Muscle of leg (tissue), 16 donors: ENCODE results near the gene TCF25. TPM values are rescaled to one million over a fixed set of nuclear protein-coding genes. Genes with fewer than 3 reads are reported as not detected.
A peak's percentile ranks its signal among the peaks of the same experiment; 100 is the strongest.
"Not testable (repeated sequence)": the region's sequence is repeated elsewhere in the genome, so short reads cannot be mapped to it uniquely, and the experiment has no call there.

Experiments
- DNase-seq: peaks from one replicate; pipeline ENCODE4 v3.0.0; 2013
- H3K27ac ChIP-seq: one replicate; pipeline ENCODE4 v1.5.1; 2013; ENCODE audit warnings: mild to moderate bottlenecking, low read length, control low read depth
- H3K27me3 ChIP-seq: one replicate; pipeline ENCODE4 v1.6.1; 2013; ENCODE audit warnings: low read length; ENCODE audit not compliant: control insufficient read depth, insufficient read depth
- H3K36me3 ChIP-seq: one replicate; pipeline ENCODE4 v1.6.1; 2013; ENCODE audit warnings: low read length; ENCODE audit not compliant: control insufficient read depth, insufficient read depth
- H3K4me1 ChIP-seq: one replicate; pipeline ENCODE4 v1.6.1; 2013; ENCODE audit warnings: low read length; ENCODE audit not compliant: control insufficient read depth, insufficient read depth
- H3K4me3 ChIP-seq: one replicate; pipeline ENCODE4 v1.5.1; 2013; ENCODE audit warnings: low read length, control low read depth
- H3K9me3 ChIP-seq: replicated peaks from 2 replicates; pipeline ENCODE4 v1.6.1; 2013; ENCODE audit warnings: low read depth, low read length; ENCODE audit not compliant: control insufficient read depth
- WGBS: methylation state at CpG from one replicate; pipeline ENCODE4 v1.1.5; 2013; ENCODE audit warnings: missing lambda C conversion rate; ENCODE audit not compliant: insufficient coverage; 5-methylcytosine and 5-hydroxymethylcytosine counted together
- long read RNA-seq, 11 donors: transcript quantifications; one replicate each; lab custom pipeline, GENCODE V29; 2026
- polyA plus RNA-seq, 8 donors: library from polyadenylated mRNA; unstranded; fragments of 120-200 nt; gene quantifications; one replicate each; pipeline versions ENCODE4 v1.2.1 to v1.2.3, GENCODE V29; 2013; ENCODE audit warnings: inconsistent platforms in 1 of 8, low replicate concordance in 1 of 8; ENCODE audit not compliant: insufficient read length in 8 of 8, insufficient read depth in 1 of 8
- total RNA-seq: library from RNA; stranded (reverse); fragments of 120-200 nt; gene quantifications from one replicate; pipeline ENCODE4 v1.2.4, GENCODE V29; 2013

Gene TCF25
- total RNA-seq (109 TPM), polyA plus RNA-seq (100 to 1,000 TPM; 104 to 141 (median 123) TPM)
- long read RNA-seq, donor 1, partial matches to known transcripts = 7 of 14 reads
- long read RNA-seq, donor 1, other reads (novel, unspliced or antisense) = 0 of 14 reads
- long read RNA-seq, donor 2 = 0 reads
- long read RNA-seq, donor 3, transcript TCF25-201 (18 exons, 2,233 nt) = major isoform, 17 of 47 reads
- long read RNA-seq, donor 3, partial matches to known transcripts = 26 of 47 reads
- long read RNA-seq, donor 3, other reads (novel, unspliced or antisense) = 0 of 47 reads
- long read RNA-seq, donor 4, transcript TCF25-203 (2 exons, 981 nt) = major isoform, 5 of 20 reads
- long read RNA-seq, donor 4, partial matches to known transcripts = 8 of 20 reads
- long read RNA-seq, donor 4, other reads (novel, unspliced or antisense) = 0 of 20 reads
- long read RNA-seq, donor 5, transcript TCF25-220 (2 exons, 1,535 nt) = minor isoform, 6 of 85 reads
- long read RNA-seq, donor 5, transcript TCF25-201 (18 exons, 2,233 nt) = major isoform, 12 of 85 reads
- long read RNA-seq, donor 5, transcript TCF25-203 (2 exons, 981 nt) = minor isoform, 6 of 85 reads
- long read RNA-seq, donor 5, partial matches to known transcripts = 56 of 85 reads
- long read RNA-seq, donor 5, other reads (novel, unspliced or antisense) = 0 of 85 reads
- long read RNA-seq, donor 6, transcript TCF25-201 (18 exons, 2,233 nt) = major isoform, 17 of 97 reads
- long read RNA-seq, donor 6, partial matches to known transcripts = 69 of 97 reads
- long read RNA-seq, donor 6, other reads (novel, unspliced or antisense) = 0 of 97 reads
- long read RNA-seq, donor 7, transcript TCF25-201 (18 exons, 2,233 nt) = major isoform, 9 of 52 reads
- long read RNA-seq, donor 7, transcript TCF25-203 (2 exons, 981 nt) = minor isoform, 7 of 52 reads
- long read RNA-seq, donor 7, partial matches to known transcripts = 31 of 52 reads
- long read RNA-seq, donor 7, other reads (novel, unspliced or antisense) = 0 of 52 reads
- long read RNA-seq, donor 8, transcript TCF25-203 (2 exons, 981 nt) = major isoform, 5 of 40 reads
- long read RNA-seq, donor 8, partial matches to known transcripts = 29 of 40 reads
- long read RNA-seq, donor 8, other reads (novel, unspliced or antisense) = 0 of 40 reads
- long read RNA-seq, donor 9, transcript TCF25-220 (2 exons, 1,535 nt) = major isoform, 5 of 28 reads
- long read RNA-seq, donor 9, partial matches to known transcripts = 15 of 28 reads
- long read RNA-seq, donor 9, other reads (novel, unspliced or antisense) = 0 of 28 reads
- long read RNA-seq, donor 10, transcript TCF25-203 (2 exons, 981 nt) = major isoform, 8 of 57 reads
- long read RNA-seq, donor 10, partial matches to known transcripts = 42 of 57 reads
- long read RNA-seq, donor 10, other reads (novel, unspliced or antisense) = 0 of 57 reads
- long read RNA-seq, donor 11, transcript TCF25-203 (2 exons, 981 nt) = major isoform, 8 of 34 reads
- long read RNA-seq, donor 11, partial matches to known transcripts = 20 of 34 reads
- long read RNA-seq, donor 11, other reads (novel, unspliced or antisense) = 0 of 34 reads

GRCh38 chr16:89873109-89873971 lies at the start of gene TCF25:
TCF25 (plus strand) TSS chr16:89873592; CDS start chr16:89873668, 76 bp downstream.
- Histone ChIP-seq H3K9me3 (no peaks in the 10 kb centered on the region), H3K36me3 (peaks cover 14% of the 10 kb centered on the region), H3K4me1 (peaks cover 17% of the 10 kb centered on the region), H3K27me3 (no peaks in the 10 kb centered on the region), H3K27ac (peak within 1 kb of the TSS; percentile 100), H3K4me3 (peak within 1 kb of the TSS; percentile 88)
- DNase-seq = peak; percentile 94
- whole genome bisulfite sequencing = under 1% methylated on average over 104 of the region's 104 CpGs

GRCh38 chr16:89823824-89824148 lies 49.6 kb upstream of the TCF25 start:
- WGBS = 94% methylated on average over 3 of the region's 5 CpGs
- H3K27me3 ChIP-seq, DNase-seq, H3K9me3 ChIP-seq, H3K36me3 ChIP-seq, H3K4me1 ChIP-seq, H3K27ac ChIP-seq, H3K4me3 ChIP-seq: not testable (repeated sequence)

GRCh38 chr16:89826531-89827382 lies 46.6 kb upstream of the TCF25 start:
- Histone ChIP-seq H3K36me3 (peaks cover 3% of the 10 kb centered on the region), H3K27me3 (no peaks in the 10 kb centered on the region), H3K27ac (no peak overlapping the region), H3K9me3 (no peaks in the 10 kb centered on the region), H3K4me3 (no peak overlapping the region), H3K4me1 (peaks cover 15% of the 10 kb centered on the region)
- DNase-seq = no peak
- 79% methylated on average over 10 of the region's 26 CpGs for WGBS

GRCh38 chr16:89827383-89828198 lies 45.8 kb upstream of the TCF25 start:
- peak; percentile 57 for DNase-seq
- H3K36me3 ChIP-seq = peaks cover 3% of the 10 kb centered on the region
- no peaks in the 10 kb centered on the region for H3K27me3 ChIP-seq
- H3K27ac ChIP-seq = no peak overlapping the region
- 5% methylated on average over 43 of the region's 43 CpGs for WGBS
- H3K4me3 ChIP-seq = peak overlapping the region; percentile 41
- peaks cover 15% of the 10 kb centered on the region for H3K4me1 ChIP-seq
- no peaks in the 10 kb centered on the region for H3K9me3 ChIP-seq

- Histone ChIP-seq H3K27me3 (no peaks in the 10 kb centered on the region), H3K9me3 (no peaks in the 10 kb centered on the region), H3K4me1 (peaks cover 15% of the 10 kb centered on the region), H3K27ac (no peak within 1 kb of the TSS), H3K4me3 (peak within 1 kb of the TSS; percentile 41), H3K36me3 (no peaks in the 10 kb centered on the region)
- DNase-seq = peak; percentile 90
- under 1% methylated on average over 61 of the region's 98 CpGs for WGBS
Observed at GRCh38 chr16:89828199-89828869, 45.1 kb upstream of the TCF25 start, which contains the start of gene SPIRE2. SPIRE2 (plus strand) TSS chr16:89828475; CDS start chr16:89828551, 76 bp downstream.

- Histone ChIP-seq H3K4me3 (peak overlapping the region; percentile 29), H3K27ac (no peak overlapping the region), H3K4me1 (peaks cover 15% of the 10 kb centered on the region), H3K9me3 (no peaks in the 10 kb centered on the region), H3K36me3 (no peaks in the 10 kb centered on the region), H3K27me3 (no peaks in the 10 kb centered on the region)
- 31% methylated on average over 7 of the region's 26 CpGs for WGBS
- DNase-seq = no peak
Observed at GRCh38 chr16:89828870-89829629, 44.3 kb upstream of the TCF25 start.
